ENCODE results near the gene FBXL17.

- TF ChIP-seq CTCF (IDR thresholded peaks at IDR 0.05): no peak
- no peak for TF ChIP-seq POLR2A (IDR thresholded peaks at IDR 0.05)
Measured at GRCh38 chr5:107874795-107875194, 507.1 kb downstream of the FBXL17 start.

Measured in breast epithelium (tissue), 3 donors.